GM21723 (cell line): Measurements from ENCODE around the gene CYB5B.
A peak's percentile ranks its signal among the peaks of the same experiment; 100 is the strongest.
"Not testable (repeated sequence)": the region's sequence is repeated elsewhere in the genome, so short reads cannot be mapped to it uniquely, and the experiment has no call there.

Source experiments
- ATAC-seq: cut with Tn5 transposase; IDR thresholded peaks from one replicate; pipeline ENCODE4 v1.9.1; 2021; ENCODE audit warnings: mild to moderate bottlenecking, moderate library complexity; ENCODE audit not compliant: unreplicated experiment

The CYB5B gene

DNA sequence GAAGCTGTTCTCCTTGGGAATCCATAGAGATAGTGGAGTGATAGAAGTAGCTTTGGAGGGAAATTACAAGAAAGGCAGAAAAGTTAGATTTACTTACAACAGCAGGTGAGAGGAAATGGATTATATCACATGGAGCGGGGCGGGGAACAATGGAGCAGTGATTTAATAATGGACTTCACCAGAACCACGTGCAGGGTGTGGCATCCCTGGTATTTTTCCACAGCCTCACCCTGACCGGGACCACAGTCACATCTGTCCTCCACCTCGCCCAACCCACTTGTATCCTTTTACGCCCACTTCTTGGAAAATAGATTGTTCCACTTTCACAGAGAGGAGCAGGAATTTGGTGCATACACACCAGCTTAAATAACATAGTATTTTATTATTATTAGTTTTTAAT lies 15.9 kb upstream of the CYB5B start:
- no peak for ATAC-seq

DNA sequence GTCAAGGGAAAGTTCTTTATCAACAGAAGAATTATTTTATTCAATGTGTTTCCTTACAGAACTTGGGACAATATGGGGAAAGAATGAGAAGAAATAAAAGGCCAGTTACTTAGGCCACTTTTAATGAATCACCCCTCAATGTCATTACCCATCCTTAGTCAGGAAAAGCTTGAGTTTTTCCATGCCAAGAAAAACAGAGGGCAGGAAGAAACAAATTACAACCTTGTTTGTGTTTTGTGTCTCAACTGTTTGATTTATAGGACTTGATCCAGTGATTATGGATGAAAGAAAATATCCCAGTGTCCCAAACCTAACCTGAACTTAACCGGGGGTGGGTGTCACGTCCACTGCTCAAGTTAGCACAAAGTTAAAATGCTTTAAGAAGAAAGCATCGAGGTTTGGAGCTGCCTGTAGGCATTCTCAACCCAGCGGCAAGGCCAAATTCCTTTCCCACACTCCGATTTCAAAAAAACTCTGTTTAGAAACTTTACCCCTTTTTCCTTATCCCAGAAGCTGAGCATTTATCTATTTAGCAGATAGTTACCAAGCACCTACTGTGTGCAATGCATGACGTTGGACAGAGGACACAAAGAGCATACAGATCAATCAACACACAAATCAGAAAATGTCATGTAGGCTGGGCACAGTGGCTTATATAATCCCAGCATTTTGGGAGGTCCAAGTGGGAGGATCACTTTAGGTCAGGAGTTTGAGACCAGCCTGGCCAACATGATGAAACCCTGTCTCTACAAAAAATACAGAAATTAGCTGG lies 14.0 kb upstream of the CYB5B start:
- ATAC-seq = no peak

DNA sequence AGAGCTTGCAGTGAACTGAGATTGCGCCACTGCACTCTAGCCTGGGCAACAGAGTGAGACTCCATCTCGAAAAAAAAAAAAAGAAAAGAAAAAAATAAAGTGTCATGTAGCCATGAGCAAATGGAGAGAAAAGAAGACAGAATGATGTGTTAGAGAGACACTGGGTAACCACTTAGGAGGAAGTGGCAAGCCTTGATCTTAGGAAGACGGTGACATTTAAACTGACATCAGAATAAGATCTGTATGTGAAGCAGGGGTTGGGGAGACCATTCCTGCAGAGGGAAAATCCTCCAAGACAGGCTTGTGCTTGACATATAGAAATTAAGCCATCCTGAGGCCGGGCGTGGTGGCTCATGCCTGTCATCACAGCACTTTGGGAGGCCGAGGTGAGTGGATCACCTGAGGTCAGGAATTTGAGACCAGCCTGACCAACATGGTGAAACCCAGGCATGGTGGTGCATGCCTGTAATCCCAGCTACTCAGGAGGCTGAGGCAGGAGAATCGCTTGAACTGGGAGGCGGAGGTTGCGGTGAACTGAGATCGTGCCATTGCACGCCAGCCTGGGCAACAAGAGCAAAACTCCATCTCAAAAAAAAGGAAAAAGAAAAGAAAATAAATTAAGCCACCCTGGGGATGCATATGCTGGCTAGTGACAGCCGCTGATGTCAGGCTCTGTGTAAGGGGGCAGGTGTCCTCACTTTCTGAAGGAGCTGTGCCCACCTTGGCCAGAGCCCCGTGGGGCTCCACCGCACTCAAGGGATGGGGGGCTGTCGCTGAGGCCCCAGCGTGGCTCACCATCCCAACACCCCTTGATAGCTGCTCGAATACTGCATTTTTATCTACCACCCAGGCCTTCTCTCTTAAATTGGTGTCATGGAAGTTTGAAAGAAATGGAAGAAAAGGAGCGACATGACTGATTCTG lies 13.1 kb upstream of the CYB5B start:
- no peak for ATAC-seq

DNA sequence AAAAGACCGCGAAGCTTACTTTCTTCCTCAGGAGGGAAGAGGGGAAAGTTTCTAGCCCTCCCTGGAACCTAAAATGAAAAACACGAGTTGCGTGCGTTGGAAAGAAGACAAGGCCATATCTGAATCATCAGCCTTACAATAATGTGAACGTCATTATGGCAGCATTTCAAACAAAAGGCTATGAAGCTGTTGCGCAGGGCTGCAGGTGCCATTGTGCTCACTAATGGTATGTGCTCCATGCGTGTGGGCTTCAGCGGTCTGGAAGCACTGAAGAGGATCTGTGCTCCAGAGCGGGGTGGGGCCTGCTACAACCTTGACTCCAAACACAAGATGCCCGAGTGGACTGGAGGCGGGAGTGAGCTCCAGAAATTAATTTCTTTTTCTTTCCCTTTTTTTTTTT lies 12.1 kb upstream of the CYB5B start:
- no peak for ATAC-seq

DNA sequence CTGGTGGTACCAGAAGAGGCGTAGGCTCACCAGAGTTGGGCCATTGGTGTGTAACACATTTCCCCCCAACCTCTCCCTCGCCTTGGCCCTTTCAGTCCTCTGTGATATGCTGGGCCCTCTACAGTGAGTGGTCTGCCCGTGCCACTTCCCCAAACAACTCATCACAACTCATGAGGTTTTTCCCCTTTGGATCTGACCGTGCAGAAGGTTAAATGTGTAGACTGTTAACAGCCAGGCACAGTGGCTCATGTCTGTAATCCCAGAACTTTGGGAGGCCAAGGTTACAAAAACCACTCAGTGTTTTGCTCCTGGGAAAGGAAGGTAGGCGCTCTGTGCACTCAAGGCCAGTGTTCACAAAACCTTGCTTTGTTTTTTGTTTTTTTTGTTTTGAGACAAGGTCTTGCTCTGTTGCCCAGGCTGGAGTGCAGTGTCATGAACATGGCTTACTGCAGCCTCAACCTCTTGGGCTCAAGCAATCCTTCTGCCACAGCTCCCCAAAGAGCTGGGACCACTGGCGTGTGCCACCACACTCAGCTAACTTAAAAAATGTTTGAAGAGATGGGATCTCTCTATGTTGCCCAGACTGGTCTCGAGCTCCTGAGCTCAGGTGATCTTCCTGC lies 11.3 kb upstream of the CYB5B start:
- ATAC-seq = no peak

DNA sequence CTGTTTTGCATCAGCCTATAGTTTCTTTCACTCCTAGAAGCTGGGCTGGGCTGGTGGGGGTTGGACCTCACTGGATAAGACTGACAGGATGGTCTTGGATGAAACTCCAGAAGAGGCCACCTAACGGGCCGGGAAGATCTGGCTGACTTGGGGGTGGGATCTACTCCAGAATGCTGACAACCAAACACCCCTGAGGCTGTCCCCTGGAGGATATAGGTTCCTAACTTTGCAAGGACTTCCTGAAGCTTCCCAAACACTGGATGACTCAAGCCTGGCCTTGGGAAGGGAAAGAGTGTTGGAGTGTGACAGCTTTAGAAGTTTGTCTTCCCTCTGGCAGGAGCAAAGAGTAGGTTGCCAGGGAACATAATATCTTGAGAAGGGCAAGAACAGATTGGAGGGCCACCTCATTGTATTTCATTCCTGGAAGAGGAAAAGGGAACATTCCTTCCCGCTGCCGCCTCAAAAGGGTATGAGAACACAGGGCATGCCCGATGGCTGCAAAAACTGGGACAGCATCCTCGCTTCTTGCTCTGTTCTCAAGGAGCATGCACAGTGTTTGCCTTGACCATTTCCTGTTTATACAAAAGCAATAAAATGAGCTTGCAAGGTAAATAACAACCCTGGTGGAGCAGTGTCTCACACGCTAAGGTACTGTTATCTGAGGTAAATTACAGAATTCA lies 6.8 kb upstream of the CYB5B start:
- ATAC-seq = no peak

DNA sequence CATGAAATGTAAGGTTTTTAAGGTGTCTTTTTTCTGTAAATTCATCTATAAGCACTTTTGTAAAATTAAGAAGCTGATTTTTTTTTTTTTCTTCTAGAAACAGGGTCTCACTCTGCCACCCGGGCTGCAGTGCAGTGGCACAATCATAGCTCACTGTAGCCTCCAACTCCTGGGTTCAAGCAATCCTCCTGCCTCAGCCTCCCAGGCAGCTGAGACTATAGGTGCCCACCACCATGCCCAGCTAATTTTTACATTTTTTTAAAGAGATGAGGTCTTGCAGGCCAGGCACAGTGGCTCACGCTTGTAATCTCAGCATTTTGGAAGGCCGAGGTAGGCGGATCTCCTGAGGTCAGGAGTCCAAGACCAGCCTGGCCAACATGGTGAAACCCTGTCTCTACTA lies 4.5 kb upstream of the CYB5B start:
- no peak for ATAC-seq

DNA sequence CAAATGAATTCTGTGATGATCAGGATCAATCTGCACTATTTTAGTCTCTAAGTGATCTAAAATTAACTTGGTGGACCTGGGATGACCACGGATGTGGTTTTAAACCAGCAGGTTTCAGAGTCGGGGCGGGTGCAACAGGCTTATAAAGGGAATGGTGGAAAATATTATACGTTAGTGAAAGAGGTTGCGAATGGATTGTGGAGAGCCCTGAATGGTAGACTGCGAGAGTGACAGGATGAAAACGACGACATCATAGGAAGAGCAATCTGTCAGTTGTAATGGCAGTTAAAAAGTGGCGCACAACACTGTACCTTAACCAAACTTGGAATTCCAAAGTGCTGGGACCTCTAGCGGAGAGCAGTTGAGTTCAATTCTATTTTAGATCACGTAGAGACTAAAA lies 1.2 kb upstream of the CYB5B start:
- ATAC-seq = no peak

DNA sequence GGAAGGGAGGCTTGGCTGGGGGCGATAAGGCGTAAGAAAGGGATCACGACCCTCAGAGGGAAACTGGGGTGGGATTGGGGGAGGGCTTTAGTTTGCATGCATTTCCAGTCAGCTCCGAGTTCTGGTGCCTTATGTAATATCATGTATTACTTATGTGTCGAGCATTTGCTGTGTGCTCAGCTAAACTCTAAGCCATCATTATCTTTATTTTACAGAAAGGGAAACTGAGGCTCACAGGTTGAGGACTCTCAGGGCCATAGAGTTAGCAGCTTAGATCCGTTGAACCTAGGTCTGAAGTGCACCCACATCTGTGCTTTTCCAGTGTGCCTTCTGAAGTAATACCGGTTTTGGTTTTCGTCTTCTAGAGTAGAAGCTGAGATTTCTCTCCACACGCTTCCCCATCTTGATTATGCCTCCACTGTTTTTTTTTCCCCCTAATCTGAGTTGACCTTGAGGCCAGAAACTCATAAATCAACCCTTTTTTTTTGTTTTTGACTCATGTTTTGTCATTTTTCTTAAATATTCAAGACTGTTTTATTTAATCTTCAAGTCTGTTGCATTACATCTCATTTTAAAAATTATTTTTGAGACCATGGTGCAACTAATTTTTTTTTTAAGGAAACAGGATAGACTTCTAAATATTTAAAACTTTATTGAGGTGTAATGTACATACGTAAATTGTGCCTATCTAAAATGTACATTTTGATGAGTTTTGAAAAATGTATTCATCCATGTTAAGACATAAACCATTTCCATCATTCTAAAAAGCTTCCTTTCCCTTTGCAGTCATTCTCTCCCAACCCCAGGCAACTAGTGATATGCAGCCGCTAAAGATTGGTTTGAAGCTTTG lies 741 bp downstream of the CYB5B start:
- ATAC-seq = peak; percentile 19

DNA sequence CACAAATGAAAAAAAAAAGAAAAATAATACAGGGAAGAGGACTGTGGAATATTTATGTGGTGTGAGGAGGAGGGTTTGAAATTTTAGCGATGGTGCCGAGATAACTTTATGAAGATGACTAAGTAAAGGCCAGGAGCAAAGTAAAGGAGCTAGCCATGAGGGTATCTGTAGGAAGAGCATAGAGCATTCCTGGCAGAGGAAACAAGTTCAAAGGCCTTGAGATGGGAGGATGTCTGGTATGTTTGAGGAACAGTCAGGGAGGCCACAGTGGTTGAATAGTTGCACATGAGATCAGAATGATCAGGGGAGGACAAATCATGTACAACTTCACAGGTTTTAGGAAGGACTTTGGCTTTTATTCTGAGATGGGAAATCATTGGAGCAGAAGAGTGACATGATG lies 4.2 kb downstream of the CYB5B start:
- no peak for ATAC-seq

DNA sequence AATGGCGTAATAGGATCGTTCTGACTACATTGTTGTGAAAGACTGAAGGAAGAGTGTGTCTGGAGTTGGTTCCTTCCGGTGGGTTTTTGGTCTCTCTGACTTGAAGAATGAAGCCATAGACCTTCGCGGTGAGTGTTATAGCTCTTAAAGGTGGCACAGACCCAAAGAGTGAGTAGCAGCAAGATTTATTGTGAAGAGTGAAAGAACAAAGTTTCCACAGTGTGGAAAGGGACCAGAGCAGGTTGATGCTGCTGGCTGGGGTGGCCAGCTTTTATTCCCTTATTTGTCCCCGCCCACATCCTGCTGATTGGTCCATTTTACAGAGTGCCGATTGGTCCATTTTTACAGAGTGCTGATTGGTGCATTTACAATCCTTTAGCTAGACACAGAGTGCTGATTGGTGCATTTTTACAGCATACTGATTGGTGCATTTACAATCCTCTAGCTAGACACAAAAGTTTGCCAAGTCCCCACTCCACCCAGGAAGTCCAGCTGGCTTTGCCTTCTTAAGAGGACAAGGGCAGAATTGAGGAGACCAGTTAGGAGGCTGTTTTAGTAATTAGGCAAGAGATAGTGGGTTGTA lies 4.7 kb downstream of the CYB5B start:
- ATAC-seq = not testable (repeated sequence)

DNA sequence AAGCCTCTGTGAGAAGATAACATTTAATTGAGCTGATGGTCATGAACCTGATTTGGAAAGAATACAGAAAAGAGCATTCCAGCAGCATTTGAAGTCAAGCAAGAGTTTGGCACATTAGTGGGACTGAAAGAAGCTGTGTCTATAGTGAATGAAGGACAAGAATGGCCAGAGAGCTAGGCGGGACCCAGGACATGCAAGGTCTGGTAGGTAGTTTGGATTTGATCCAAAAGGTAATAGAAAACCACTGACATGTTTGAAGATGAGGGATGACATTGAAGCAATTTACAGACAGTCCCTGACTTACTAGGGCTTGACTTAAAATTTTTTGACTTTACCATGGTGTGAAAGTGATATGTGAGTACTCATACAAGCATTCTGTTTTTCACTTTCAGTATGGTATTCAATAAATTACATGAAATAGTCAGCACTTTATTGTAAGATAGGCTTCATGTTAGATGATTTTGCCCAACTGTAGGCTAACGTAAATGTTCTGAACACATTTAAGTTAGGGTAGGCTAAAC lies 7.6 kb downstream of the CYB5B start:
- no peak for ATAC-seq

DNA sequence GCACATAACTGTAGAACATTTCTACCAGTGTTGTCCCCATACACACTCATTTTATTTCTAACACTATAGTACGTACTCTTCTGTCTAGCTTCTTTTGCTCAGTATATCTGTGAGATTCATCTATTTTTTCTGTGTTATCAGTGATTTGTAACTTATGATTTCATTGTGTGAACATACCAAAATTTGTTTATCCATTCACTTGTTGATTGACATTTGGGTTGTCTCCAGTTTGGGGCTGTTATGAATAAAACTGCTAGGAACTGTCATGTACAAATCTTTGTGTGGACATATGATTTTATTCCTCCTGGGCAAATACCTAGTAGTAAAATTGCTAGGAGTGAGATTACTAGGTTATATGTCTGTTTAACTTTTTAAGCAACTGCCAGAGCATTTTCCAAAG lies 9.6 kb downstream of the CYB5B start:
- ATAC-seq = no peak

DNA sequence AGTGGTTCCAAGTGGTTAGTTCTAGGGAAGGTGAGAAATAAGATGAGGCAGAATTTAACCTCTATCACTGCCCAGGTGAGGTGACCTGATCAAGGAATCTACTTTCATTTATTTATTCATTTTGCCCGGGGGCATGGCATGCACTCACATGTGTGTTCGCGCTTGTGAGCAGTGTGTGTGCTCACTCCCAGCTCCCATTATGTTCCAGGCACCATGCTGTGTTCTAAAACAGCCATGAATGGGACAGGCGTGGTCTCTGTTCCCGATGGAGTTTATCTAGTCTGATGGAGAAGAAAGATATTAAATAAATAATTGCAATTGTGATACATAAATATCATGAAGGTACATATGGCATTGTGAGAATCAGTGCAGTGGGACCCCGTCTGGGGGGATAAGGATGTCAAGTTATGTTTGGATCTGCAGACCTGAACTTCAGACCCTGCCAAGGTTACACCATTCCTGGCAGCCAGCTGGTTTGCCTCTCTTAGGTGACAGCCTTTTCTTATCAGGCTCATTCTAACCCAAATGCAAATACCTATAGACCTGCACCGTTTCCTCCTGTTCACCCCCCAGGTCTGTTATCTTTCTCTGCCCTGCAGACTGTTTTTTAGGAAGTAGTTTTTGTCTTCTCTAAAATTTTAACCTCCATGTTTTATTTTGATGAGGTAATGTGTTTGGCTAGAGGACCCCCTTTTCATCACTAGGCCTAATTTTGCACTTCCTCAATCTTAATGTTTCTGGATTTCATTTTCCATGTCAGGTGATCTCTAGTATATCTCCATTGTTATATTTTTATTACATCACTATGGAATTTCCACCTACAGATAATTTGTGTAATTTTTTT lies 11.8 kb downstream of the CYB5B start:
- ATAC-seq = no peak

DNA sequence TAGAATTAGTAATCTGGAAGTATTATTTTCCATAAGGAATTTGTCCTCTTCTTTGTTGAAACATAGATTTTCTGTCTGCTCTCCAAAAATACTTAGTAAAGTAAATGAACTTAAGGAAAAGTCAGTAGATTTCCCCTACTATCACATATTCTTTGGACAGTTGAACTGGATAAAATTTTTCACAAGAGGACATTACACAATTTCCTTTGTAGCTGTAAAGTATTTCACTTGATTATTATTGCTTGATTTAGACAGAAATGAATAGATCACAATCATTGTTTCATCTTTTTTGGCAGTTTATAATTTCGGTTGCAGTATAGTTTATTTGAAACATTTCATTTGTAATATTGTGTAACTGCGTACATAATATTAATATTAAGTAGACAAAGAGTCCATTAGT lies 12.5 kb downstream of the CYB5B start:
- ATAC-seq = no peak

DNA sequence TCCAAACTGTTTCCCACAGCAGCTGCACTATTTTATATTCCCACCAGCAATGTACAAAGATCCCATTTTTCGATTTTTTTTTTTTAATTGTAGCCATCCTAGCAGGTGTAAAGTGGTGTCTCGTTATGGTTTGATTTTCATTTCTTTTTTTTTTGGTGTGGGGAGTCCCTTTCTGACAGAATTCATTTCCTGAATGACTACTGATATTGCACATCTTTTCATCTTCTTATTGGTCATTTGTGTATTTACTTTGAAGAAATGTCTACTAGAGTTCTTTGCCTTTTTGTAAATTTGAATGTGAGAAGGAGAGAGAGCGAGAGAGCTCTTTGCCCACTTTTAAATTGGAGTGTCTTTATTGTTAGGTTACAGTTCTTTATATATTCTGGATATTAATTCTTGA lies 14.0 kb downstream of the CYB5B start:
- no peak for ATAC-seq

DNA sequence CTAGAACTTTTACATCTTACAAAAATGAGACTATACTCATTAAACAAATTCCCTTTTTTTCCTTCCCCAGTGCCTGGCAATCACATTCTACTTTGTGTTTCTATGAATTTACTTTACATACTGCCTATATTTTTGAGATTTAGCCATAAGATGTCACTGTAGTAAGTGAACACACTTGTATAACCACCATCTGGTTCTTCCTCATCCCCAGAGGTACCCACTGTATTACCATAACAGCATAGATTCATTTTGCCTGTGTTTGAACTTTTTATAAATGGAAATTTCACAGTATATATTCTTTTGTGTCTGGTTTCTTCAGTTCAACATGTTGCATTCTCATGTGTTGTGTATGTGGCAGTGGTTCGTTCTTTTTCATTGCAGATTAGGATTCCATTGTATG lies 15.8 kb downstream of the CYB5B start:
- ATAC-seq = no peak

DNA sequence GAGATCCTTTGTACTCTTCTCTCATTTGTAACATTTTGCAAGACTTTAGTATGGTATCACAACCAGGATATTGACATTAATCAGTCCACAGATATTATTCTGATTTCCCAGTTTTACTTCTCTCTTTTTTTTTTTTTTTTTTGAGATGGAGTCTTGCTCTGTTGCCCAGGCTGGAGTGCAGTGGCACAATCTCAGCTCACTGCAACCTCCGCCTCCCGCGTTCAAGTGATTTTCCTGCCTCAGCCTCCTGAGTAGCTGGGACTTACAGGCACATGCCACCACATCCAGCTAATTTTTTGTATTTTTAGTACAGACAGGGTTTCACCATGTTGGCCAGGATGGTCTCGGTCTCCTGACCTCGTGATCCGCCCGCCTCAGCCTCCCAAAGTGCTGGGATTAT lies 16.6 kb downstream of the CYB5B start:
- ATAC-seq = not testable (repeated sequence)
